ENCODE measurements around the gene JPH2.
"Not testable (repeated sequence)": the region's sequence is repeated elsewhere in the genome, so short reads cannot be mapped to it uniquely, and the experiment has no call there.

JPH2 gene

DNA sequence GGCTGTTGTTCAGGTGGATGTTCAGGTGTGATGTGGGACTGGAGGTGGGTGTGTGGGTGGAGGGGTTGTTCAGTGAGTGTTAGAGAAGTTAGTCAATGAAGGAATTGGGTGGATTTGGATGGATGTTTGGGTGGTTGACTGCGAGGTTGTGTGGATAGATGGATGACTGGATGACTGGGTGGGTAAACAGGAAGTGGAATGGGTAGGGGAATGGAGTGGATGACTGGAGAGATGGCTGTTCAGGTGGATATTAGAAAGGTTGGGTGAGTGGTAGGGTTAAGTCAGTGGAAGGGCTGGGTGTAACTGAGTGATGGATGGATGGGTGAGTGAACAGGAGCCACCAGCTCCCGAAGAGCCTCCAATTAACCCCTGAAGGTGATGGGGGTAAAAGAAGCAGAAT lies 27.9 kb downstream of the JPH2 start:
- no peak for DNase-seq (ENCODE audit: low read depth, low spot score)

DNA sequence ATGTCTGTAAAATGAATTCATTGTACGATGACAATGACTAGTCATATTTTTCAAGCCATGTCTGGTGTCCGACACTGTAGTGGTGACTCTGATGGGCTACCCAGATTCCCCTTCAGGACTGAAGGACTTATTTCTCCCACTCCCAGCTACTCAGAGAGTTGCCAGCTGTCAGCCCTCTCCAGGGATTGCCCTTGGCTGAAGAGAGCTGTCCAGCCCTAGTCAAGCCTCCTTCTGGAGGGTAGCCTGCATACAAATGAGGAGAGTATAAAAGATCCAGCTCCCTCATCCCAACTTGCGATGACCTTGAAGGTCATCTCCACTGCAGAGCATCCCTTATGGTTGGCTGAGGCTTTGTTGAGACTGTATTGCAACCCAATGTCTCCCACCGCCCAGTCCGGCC lies 29.9 kb downstream of the JPH2 start:
- no peak for DNase-seq (ENCODE audit: low read depth, low spot score)

DNA sequence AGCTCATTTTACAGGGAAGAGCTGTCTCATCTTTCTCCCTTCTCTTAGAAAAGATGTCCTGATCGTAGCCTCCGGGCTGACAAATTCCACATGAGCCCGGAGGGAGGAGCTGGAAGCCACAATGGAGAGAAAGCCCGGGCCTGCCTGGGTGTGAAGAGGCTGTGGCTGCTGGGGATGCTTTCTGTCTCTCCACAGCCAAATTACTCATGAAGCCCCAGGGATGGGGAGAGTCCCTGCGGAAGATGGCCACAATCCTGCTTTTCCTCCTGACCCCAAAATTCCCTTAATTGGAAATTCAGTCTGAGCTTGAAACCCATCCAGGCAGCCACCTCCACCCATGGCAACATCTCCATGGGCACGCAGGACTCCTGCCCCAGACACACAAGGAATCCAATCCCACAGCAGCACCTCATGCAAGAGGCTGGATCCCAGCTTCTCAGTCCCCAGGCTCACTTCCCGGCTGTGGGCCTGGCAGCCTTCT lies 32.4 kb downstream of the JPH2 start:
- DNase-seq (ENCODE audit: low read depth, low spot score), result no peak

DNA sequence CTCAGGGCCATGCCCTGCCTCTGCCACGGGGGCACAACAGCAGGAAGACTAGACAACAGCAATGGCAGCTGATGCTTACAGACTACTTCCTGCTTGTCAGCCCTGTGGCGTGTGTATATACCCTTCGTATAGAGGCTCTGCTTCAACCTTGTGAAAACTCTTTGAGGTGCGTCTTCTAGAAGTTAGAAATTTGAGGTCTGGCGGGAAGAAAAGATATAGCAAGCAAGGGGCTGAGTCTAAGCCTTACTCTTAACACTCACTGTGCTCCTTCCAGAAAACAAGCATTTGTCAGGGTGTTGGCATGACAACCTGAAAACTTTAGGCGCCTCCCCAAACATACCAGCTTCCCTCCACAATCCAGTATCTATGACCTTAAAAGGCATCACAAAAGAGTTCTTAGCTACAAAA lies 33.3 kb downstream of the JPH2 start:
- no peak for DNase-seq (ENCODE audit: low read depth, low spot score)

DNA sequence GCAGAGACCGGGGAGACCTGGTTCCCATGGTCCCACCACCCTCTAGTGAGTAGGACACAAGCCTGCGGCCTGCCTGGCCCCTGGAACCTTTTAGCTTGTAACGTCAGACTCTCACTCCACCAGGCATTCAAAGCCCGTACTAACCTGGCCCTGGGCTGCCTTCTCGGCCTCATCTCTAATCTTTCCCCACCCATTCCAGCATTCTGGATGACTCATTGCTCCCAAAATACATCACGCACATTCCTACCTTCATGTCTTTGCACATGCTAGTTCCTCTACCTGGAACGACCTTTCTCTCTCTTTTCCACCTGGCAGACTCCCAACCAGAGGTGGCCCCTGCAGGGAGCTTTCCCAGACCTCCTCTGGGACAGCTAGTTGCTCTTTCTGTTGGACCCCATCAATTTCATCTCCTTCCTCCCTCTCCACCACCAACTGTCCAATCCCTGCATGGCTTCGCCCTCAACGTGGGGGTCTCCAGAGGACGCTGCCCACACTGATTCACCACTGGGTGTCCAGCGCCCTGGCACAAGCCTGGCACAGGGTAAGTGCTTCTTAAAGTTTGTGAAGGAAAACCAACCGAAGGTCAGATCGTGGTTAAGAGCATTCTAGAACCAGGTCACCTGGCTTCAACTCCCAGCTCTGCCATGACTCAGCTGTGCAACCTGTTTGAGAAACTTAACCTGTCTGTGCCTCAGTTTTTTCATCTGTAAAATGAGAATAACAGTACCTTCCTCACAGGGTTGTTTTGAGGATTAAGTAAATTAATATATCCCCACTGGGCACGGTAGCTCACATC lies 35.2 kb downstream of the JPH2 start:
- DNase-seq (ENCODE audit: low read depth, low spot score), result no peak

DNA sequence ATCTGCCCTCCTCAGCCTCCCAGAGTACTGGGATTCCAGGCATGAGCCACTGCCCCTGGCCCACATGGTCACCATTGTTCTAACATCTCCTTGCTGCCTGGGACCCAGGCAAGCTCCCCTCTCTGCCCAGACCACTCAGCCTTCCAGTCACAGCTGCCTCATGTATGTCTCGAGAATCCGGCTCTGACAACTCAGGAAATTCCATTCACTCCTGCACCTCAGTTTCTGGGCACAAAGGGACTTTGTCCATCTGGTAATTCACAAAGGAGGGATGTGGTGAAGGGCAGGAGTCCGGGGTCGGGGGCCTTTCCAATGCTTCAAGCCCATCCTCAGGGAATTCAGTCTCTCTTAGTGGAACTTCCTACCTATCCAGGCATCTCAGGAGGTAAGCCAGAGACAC lies 40.7 kb downstream of the JPH2 start:
- no peak for DNase-seq (ENCODE audit: low read depth, low spot score)

DNA sequence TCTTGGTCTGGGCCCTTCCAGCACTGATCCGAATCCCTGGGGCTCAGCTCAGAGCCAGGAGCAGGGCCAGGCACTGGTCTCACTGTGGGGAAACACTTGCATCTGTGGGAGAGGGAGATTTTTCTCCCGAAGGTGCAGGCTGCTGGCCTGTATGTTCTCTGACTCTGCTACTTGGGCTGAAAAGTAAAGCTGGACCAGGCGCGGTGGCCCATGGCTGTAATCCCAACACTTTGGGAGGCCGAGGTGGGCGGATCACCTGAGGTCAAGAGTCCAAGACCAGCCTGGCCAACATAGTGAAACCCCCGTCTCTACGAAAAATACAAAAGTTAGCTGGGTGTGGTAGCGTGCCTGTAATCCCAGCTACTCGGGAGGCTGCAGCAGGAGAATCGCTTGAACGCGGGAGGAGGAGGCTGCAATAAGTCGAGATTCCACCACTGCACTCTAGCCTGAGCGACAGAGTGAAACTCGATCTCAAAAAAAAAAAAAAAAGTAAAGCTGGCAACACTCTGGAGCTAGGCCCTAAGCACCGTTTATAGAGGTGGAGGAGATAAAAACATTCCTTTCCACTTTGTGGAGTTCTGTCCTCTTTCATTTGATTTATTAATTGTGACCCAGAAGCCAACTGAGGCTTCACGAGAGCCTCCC lies 41.7 kb downstream of the JPH2 start:
- no peak for DNase-seq (ENCODE audit: low read depth, low spot score)

DNA sequence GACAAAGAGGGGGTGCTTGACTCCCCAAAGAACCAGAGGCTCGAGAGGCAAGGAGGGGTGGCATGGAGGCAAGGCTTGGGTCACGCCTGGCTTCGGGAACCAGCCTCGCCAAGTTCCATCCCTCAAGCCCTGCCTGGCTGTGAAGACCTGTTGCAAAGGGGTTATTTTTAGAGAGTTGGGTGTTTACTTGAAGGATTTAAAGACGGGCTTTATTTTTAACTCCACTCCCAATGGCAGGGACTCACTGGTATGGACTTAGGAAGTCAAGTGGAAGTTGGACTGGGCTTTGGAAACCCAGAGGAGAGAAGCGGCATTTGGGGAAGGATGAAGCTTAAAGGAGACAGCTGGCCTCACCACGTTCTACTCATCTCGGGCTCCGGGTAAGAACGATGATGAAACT lies 43.1 kb downstream of the JPH2 start:
- no peak for DNase-seq (ENCODE audit: low read depth, low spot score)

DNA sequence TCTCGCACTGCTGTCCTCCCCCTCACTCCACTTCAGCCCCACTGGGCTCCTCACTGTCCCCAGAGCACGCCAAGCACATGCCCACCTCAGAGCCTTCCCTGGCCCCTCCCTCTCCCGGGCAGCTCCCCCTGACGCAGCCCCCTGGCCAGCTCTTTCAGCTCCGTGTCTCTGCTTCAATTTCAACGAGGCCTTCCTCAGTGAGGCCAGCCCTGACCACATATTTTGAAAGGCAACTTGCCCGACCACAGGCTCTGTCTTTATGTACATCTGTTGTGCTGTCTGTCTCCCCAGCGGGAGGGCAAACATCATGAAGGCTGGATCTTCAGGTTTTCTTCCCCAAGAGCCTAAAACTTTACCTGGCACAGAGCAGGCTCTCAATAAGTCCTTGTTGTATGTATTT lies 44.6 kb downstream of the JPH2 start:
- DNase-seq (ENCODE audit: low read depth, low spot score), result peak; percentile 40

DNA sequence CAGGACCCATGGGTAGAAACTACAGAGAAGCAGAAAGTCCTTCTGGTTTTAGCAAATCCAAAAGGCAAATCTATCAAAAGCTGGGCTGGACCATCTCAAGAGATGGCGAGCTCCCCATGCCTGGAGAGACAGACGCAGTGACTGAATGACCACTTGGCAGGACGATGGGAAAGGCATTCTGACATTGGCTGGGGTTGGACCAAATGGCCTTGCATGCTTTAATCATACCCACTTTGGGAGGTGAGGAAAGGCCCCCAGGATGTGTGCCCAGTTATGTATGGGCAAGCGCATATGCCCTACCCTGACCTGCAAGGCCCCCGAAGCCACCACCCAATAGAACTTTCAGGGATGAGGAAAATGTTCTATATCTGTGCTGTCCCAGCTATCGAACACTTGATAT lies 45.1 kb downstream of the JPH2 start:
- DNase-seq (ENCODE audit: low read depth, low spot score), result no peak

DNA sequence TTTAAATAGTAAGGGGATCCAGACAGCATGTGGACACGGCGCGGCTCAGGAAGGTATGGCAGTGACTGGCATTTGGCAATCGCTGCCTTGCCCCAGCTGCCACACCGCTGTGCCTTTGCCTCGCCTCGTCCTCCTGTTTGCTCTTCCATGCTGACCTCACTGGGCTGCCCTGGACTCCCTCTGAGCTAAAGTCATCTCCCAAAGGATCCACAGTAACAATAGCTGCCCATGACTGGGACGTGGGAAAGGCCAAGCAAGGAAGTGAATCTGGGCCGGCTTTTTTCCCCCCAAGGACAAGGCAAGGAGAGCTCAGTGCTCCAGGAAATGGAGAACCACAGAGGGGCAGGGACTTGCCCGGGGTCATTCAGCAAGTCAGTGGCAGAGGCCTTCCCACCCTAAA lies 48.1 kb downstream of the JPH2 start:
- DNase-seq (ENCODE audit: low read depth, low spot score), result no peak

DNA sequence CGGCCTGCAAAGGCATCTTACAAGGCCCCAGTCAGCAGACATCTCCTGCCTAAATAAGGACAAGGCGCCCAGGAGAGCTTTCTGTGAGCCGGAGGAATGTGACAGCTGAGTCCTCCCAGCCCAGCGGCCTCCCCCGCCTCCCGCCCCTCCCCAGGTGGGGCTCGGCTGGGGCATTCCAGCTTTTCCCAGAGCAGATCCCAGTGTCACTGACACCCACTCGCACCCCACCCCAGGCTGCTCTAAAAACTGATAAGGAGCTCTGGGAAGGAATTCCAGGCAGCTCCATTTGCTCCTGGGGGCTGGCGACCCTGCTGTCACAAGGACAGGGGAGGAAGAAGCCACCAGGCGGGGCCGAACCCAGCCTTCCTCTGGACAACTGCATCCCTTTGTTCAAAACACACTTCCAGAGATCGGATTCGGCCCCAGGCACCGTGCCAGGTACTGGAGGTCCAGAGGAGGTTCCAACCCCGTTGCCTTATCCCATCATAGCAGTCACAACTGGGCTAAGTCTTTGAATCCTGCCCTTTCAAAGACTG lies 49.7 kb downstream of the JPH2 start:
- DNase-seq (ENCODE audit: low read depth, low spot score), result no peak

DNA sequence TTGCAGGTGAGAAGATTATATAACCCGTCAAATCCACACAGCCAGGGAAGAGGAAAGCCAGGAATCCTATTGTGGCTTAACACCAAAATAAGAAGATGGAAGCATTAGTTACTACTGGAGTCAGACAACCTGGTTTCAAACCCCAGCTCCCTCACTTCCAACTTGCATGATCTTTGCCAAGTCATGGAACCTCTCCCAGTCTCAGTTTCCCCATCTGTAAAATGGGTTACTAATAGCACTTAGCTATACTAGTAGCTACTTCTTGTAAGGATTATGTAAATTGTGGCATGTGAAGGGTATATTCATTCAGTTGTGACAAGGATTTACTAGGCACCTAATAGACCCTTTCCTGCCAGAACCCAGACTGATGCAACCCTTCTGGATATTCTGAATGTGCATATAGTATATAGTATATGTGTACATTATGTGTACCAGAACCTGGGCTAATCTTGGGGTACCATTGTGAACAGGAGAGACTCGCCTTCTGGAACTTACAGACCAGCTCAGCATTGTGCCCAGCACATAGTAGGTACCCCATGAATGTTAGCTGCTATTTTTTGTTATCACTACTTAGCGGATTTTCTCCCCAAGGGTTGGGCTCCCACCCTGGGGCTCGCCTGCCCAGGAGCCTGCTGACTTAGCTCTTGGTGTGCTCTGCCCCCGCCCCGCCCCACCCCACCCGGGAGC lies 50.3 kb downstream of the JPH2 start:
- no peak for DNase-seq (ENCODE audit: low read depth, low spot score)

DNA sequence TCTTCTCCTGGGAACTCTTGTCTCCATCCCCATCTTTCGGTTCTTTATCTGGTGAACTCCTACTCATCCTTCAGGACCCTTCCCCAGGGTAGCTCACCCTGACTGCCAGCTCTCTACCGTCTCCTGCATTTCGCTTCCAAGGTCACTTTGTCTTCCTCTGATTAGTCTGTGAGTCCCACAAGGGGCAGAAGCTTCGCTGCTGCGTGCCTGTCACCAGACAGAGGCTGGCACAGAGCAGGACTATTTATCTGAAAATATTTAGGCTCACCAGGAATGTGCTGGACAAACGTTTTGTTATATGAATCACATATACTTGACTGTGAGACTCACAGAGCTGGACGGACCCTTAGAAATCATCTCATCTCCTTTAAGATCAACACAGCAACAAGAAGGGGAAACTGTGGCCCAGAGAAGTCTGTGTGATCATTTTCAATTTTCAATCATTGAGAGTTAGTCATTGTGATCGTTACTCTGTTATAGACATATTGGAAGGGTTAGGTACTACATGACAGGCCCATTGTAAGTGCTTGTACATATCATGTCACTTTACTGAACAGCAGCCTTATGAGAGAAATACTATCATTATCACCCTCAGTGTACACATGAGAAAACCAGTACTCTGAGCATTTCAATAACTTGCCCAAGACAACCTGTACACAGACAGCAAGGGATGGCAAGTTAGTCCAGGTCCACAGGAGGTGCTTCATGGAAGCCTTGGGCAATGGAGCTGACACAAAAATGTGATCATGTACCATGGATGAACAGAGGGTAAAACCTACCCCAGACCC lies 51.4 kb downstream of the JPH2 start:
- DNase-seq (ENCODE audit: low read depth, low spot score), result no peak

DNA sequence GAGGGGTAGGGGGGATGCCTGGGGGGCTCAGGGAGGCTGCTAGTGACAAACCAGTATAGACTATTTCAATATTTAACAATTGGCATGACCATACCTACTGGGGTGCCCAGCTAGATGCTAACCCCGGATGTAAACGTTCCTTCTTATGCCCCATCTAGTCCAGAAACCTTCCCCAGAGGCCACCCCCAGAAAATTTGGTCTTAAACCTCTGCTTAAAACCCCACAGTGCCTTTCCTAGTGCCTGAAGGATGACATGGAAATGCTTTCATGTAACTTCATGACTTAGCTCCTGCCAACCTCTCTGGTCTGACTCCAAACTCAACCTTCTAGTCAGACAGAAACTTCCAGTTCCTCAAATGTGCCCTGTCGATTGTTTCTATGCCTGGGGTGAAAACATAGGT lies 52.0 kb downstream of the JPH2 start:
- DNase-seq (ENCODE audit: low read depth, low spot score), result no peak

DNA sequence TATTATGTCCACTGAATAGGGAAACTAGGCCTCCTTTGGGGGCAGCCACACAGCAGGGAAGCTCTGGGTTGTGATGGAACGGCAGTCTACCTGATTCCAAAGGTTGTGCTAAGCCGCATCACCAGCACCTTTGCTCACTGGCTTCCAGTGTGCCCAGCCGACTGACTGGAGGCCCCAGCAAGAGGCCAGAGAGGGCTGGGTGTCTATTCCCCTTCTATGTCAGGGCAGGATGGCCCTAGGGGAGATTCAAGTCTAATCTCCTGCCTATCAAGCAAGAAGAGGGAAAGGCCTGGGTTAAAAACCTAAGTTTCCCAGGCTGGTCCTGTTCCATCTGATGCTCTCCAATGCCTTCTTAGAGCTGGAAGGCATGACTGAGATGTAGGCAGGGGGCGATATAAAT lies 53.6 kb downstream of the JPH2 start:
- DNase-seq (ENCODE audit: low read depth, low spot score), result no peak

DNA sequence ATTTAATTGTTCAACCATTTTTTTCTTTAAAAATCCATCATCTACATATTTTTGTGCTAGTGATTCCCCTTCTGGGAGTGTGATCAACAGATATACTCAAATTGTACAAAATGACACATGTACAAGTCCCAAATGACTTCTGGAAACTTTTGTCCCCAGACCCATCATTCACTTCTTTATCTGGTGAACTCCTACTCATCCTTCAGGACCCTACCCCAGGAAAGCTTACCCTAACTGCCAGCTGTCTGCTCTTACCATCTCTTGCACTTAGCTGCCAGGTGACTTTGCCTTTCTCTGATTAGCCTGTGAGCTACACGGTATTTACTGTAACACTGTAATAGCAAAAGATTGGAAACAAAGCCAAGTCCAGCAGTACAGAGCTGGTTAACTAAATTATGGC lies 55.3 kb downstream of the JPH2 start:
- DNase-seq (ENCODE audit: low read depth, low spot score), result no peak

DNA sequence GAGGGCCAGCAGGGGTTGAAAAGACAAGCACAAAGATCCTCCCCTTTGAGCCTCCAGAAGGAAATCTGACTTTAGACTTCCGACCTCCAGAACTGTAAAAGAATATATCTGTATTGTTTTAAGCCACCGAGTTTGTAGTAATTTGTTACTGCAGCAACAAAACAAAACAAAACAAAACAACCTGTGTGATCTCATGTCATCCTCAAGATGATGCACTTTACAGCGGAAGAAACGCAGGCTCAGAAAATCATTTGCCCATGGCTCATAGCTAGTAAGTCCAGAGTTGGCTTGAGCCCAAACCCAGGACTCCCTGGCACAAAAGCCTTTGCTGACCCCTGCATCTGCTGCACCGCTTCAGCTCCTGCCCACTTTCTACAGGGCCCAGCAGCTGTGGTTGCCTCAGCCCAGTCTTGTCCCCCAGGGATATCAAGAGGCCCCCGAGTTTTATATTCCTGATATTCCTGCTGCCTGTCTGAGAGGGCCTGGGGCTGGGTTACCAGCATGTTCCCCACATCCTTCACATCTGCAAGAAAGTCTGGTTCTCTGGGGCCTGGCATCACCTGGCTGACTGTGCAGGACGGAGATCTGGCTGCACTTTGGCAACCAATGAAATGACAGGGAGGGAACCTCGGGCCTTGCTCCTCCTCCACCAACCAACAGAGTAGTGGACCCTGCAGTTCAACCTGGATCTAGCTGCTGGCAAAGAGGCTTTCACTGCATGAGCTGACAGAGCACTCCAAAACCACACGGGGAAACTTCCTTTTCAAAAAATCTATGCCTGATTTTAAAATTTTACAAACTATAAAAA lies 56.9 kb downstream of the JPH2 start:
- no peak for DNase-seq (ENCODE audit: low read depth, low spot score)

DNA sequence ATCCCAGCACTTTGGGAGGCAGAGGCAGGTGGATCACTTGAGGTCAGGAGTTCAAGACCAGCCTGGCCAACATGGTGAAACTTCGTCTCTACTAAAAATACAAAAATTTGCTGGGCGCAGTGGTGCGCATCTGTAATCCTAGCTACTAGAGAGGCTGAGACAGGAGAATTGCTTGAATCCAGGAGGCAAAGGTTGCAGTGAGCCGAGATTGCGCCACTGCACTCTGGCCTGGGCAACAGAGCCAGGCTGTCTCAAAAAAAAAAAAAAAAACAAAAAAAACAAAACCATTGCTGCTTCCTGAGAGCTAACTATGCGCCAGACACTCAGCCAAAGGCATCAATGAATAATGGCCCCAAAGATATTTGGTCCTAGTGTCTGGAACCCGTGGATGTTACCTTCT lies 57.7 kb downstream of the JPH2 start:
- DNase-seq (ENCODE audit: low read depth, low spot score), result not testable (repeated sequence)

DNA sequence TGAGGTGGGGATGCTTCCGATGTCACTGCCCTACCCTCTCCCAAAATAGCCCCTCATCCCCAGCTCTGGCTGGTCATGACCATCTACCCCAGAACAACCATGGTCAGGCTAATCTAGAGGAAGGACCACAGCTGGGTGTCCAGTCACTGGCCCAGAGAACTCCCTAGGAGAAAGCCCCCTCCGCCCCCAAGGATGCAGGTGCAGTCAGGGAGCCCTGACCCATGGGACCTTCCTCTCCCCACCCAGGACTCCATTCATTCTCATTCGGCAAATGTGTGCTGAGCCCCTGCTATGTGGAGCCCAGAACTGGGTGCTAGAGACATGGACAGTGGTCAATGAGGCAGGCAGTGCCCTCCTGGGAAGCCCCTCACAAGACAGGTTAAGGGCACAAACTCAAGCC lies 60.5 kb downstream of the JPH2 start:
- no peak for DNase-seq (ENCODE audit: low read depth, low spot score)

Measured in smooth muscle cell of the brain vasculature (primary cell).